Subcutaneous adipose tissue (tissue), 4 donors: ENCODE data around the gene C2orf78. TPM values are rescaled to one million over a fixed set of nuclear protein-coding genes. Genes with fewer than 3 reads are reported as not detected.

Source experiments
- CTCF ChIP-seq: fragments of 450-650 bp; IDR thresholded peaks from one replicate; pipeline ENCODE4 v1.5.1; 2016; ENCODE audit warnings: low read depth, mild to moderate bottlenecking, control low read depth, antibody characterized with exemption, moderate library complexity
- total RNA-seq, 4 donors: library from RNA; depleted of rRNA; stranded (reverse); fragments of >200 nt; gene quantifications; one replicate each; pipeline ENCODE4 v1.1.0, GENCODE V29; 2016

The C2orf78 gene
- total RNA-seq, 4 donors from 2014 or later, result not detected

- TF ChIP-seq CTCF, result no peak
Measured at GRCh38 chr2:73823416-73823815, 39.4 kb downstream of the C2orf78 start.

GRCh38 chr2:73823916-73824523, 40.0 kb downstream of the C2orf78 start:
- no peak for TF ChIP-seq CTCF

GRCh38 chr2:73825408-73825807, 41.4 kb downstream of the C2orf78 start:
- no peak for TF ChIP-seq CTCF

- no peak for TF ChIP-seq CTCF
Measured at GRCh38 chr2:73827018-73827417, 43.0 kb downstream of the C2orf78 start.

GRCh38 chr2:73827660-73828388, 43.8 kb downstream of the C2orf78 start:
- no peak for TF ChIP-seq CTCF

GRCh38 chr2:73828389-73828817, 44.4 kb downstream of the C2orf78 start:
- no peak for TF ChIP-seq CTCF

GRCh38 chr2:73828818-73829570, 45.0 kb downstream of the C2orf78 start, which contains the start of gene STAMBP:
Gene STAMBP (plus strand): TSS chr2:73828961. CDS start chr2:73830857, 1,896 bp downstream.
- no peak for TF ChIP-seq CTCF
